ENCODE measurements around the gene TMEM258.

DNA sequence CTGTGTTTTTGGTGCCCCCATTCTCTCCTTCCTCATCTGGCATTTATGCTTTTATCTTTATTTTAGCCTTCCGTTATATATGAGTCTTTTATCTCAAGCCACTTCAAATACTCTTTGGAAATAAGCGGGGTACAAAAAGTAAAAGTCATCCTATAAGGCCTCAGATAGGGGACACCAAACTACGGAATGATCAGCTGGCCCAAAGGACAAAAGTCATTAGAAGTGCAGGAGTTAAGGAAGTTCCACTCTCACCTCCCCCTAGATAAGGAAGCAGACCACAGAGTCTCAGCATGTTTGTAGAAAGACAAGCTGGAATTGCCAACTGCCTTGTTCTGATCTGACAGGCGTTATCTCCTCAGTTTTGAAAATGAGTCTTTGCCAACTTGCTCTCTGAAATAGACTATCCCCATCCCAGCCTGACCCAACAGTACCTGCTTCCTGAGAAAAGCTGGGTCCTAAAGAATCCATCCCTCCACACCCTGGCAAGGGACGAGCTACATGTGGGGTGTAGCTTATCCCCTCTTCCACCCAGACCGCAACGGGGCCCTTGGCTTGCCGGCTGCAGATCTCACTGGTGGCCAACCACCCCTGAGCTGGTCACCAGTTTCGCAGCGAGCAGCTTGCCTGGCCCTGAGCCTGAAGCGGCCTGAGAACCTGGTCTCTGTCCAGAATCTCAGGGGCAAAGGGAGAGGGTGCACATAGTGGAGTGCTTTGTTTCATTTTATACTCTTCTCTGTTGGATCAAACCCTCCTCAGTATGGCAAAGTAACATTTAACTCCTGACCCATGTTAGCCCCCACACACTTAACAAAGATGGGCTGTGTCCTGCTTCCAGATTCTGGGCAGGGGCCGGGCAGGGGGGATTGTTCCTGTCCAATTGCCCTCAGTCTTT, 49.5 kb upstream of the TMEM258 start:
- TF ChIP-seq EZH2 (IDR thresholded peaks at IDR 0.05; ENCODE audit: insufficient read depth, poor library complexity, severe bottlenecking) (no peak), EZH2phosphoT487 (IDR thresholded peaks at IDR 0.05; ENCODE audit: insufficient read depth, low read depth) (no peak)
